KG1 (cell line): Measurements from ENCODE around the gene LSM2.
"Not testable (repeated sequence)": the region's sequence is repeated elsewhere in the genome, so short reads cannot be mapped to it uniquely, and the experiment has no call there.

Source experiments
- DNase-seq: peaks from one replicate; lab custom pipeline; 2025; lab: John Stamatoyannopoulos, UW

The LSM2 gene

GRCh38 chr6:31827286-31828079 is 20.7 kb upstream of the LSM2 start, which contains the start of gene HSPA1B:
Gene HSPA1B, plus strand, starts transcription at chr6:31827738. Its CDS starts 213 bp downstream, at chr6:31827951.
- peak; percentile 100 for DNase-seq

- DNase-seq = no peak
Observed at GRCh38 chr6:31826793-31827285, 20.1 kb upstream of the LSM2 start.

GRCh38 chr6:31825553-31825952 is 18.8 kb upstream of the LSM2 start:
- no peak for DNase-seq

- not testable (repeated sequence) for DNase-seq
Observed at GRCh38 chr6:31823592-31824196, 16.9 kb upstream of the LSM2 start.

GRCh38 chr6:31822036-31822821 is 15.5 kb upstream of the LSM2 start:
- peak; percentile 75 for DNase-seq

- DNase-seq = peak; percentile 75
Observed at GRCh38 chr6:31821301-31822035, 14.7 kb upstream of the LSM2 start.

- not testable (repeated sequence) for DNase-seq
Observed at GRCh38 chr6:31820399-31820798, 13.6 kb upstream of the LSM2 start.

GRCh38 chr6:31819871-31820299 is 13.1 kb upstream of the LSM2 start:
- no peak for DNase-seq

GRCh38 chr6:31817929-31818511 is 11.3 kb upstream of the LSM2 start:
- DNase-seq = not testable (repeated sequence)

- DNase-seq = not testable (repeated sequence)
Observed at GRCh38 chr6:31817133-31817928, 10.6 kb upstream of the LSM2 start.

GRCh38 chr6:31815025-31815838 is 8.5 kb upstream of the LSM2 start, which contains the start of the genes HSPA1A and HSPA1L:
Gene HSPA1A, plus strand, starts transcription at chr6:31815543. Its CDS starts 214 bp downstream, at chr6:31815757.
Gene HSPA1L, minus strand, starts transcription at chr6:31815283. Its CDS starts 3,311 bp downstream, at chr6:31811972.
- DNase-seq = no peak

- DNase-seq = no peak
Observed at GRCh38 chr6:31814677-31815024, 7.9 kb upstream of the LSM2 start.

GRCh38 chr6:31813465-31813849 is 6.7 kb upstream of the LSM2 start:
- DNase-seq = no peak

- no peak for DNase-seq
Observed at GRCh38 chr6:31811645-31812044, 4.9 kb upstream of the LSM2 start.

- DNase-seq = not testable (repeated sequence)
Observed at GRCh38 chr6:31808599-31808998, 1.8 kb upstream of the LSM2 start.

GRCh38 chr6:31805939-31806469 is 762 bp downstream of the LSM2 start:
- no peak for DNase-seq

GRCh38 chr6:31801031-31801927 is 5.5 kb downstream of the LSM2 start:
- DNase-seq = not testable (repeated sequence)

GRCh38 chr6:31799781-31800180 is 7.0 kb downstream of the LSM2 start:
- no peak for DNase-seq
